Tibial artery (tissue), 4 donors: ENCODE results near the gene IRAK3.

ENCODE experiments used
- DNase-seq, 2 donors: peaks; one replicate each; pipeline ENCODE4 v3.0.0-alpha.2; 2019
- H3K27ac ChIP-seq, 2 donors: fragments of 200-600 bp; sonication (generic) in 1 of 2; 1 replicate in 1 of 2; 2 replicates in 1 of 2; pipeline ENCODE4 v1.5.1; 2018 to 2019; ENCODE audit warnings: mild to moderate bottlenecking in 1 of 2
- H3K27me3 ChIP-seq, 2 donors: fragments of 200-600 bp; sonication (generic) in 1 of 2; one replicate each; pipeline versions ENCODE4 v1.5.1 to v1.6.0; 2016 to 2019
- H3K36me3 ChIP-seq, 3 donors: fragments of 200-600 bp; sonication (generic) in 2 of 3; one replicate each; pipeline ENCODE4 v1.5.1; 2016 to 2019; ENCODE audit warnings: mild to moderate bottlenecking in 2 of 3
- H3K4me1 ChIP-seq, 4 donors: fragments of 200-600 bp; sonication (generic) in 2 of 4; 1 replicate in 3 of 4; 2 replicates in 1 of 4; pipeline ENCODE4 v1.5.1; 2016 to 2019
- H3K4me3 ChIP-seq, 2 donors: fragments of 200-600 bp; sonication (generic) in 1 of 2; 1 replicate in 1 of 2; 2 replicates in 1 of 2; pipeline ENCODE4 v1.5.1; 2018 to 2019; ENCODE audit warnings: mild to moderate bottlenecking in 2 of 2
- H3K9me3 ChIP-seq, 3 donors: fragments of 200-600 bp; sonication (generic) in 1 of 3; one replicate each; pipeline ENCODE4 v1.5.1; 2016 to 2019
- intact Hi-C: fragments of 100-400 bp; cut with DNase I; formaldehyde crosslinking; loops from one replicate; pipeline ENCODE4 v1.15.0; 2023; ENCODE audit warnings: low total_unique reads
- TF ChIP-seq, protein P1 (sequence below), 2 experiments: fragments of 200-600 bp in 1 of 2; fragments of 450-650 bp in 1 of 2; IDR thresholded peaks; one replicate each; pipeline ENCODE4 v1.5.1; 2017 to 2019; ENCODE audit warnings: antibody characterized with exemption in 2 of 2, mild to moderate bottlenecking in 1 of 2, moderate library complexity in 1 of 2

The IRAK3 gene

GRCh38 chr12:66288121-66288520, 99.1 kb downstream of the IRAK3 start:
- no peaks in the 10 kb centered on the region for H3K27me3 ChIP-seq
- no peak overlapping the region for H3K4me3 ChIP-seq
- no peaks in the 10 kb centered on the region for H3K9me3 ChIP-seq
- no peaks in the 10 kb centered on the region for H3K36me3 ChIP-seq
- TF ChIP-seq, protein P1, sequence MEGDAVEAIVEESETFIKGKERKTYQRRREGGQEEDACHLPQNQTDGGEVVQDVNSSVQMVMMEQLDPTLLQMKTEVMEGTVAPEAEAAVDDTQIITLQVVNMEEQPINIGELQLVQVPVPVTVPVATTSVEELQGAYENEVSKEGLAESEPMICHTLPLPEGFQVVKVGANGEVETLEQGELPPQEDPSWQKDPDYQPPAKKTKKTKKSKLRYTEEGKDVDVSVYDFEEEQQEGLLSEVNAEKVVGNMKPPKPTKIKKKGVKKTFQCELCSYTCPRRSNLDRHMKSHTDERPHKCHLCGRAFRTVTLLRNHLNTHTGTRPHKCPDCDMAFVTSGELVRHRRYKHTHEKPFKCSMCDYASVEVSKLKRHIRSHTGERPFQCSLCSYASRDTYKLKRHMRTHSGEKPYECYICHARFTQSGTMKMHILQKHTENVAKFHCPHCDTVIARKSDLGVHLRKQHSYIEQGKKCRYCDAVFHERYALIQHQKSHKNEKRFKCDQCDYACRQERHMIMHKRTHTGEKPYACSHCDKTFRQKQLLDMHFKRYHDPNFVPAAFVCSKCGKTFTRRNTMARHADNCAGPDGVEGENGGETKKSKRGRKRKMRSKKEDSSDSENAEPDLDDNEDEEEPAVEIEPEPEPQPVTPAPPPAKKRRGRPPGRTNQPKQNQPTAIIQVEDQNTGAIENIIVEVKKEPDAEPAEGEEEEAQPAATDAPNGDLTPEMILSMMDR (IDR thresholded peaks at IDR 0.05): no peak
- no peak for DNase-seq
- H3K4me1 ChIP-seq: no peaks in the 10 kb centered on the region
- H3K27ac ChIP-seq: no peak overlapping the region
- intact Hi-C loops: no loop called here

- DNase-seq: no peak
- TF ChIP-seq, protein P1 (IDR thresholded peaks at IDR 0.05): no peak
- intact Hi-C loops: no loop called here
- no peaks in the 10 kb centered on the region for H3K27me3 ChIP-seq
- no peaks in the 10 kb centered on the region for H3K4me1 ChIP-seq
- no peak overlapping the region for H3K4me3 ChIP-seq
- H3K27ac ChIP-seq: no peak overlapping the region
- no peaks in the 10 kb centered on the region for H3K9me3 ChIP-seq
- H3K36me3 ChIP-seq: no peaks in the 10 kb centered on the region
Observed at GRCh38 chr12:66289485-66289884, 100.5 kb downstream of the IRAK3 start.

DNA sequence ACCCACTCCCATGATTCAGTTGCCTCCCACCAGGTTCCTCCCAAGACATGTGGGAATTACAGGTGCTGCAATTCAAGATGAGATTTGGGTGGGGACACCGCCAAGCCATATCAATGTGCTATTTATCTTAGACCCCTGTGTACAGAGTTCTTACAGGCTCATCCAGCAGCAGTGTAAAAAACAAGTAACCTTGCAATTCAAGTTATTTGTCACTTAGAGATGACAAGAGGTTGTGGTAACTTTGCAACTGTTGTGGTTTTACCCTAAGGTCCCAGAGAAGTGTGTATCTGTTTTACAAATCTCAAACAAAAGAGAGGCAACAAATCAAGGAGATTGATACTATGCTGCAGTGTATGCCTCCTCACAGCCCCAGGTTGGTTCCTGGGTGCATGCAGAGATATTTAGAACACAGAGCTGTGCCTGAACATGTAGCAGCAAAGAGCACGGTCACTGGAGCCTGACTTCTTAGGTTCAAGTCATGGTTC, 101.7 kb downstream of the IRAK3 start:
- H3K27ac ChIP-seq: no peak overlapping the region
- intact Hi-C loops: no loop called here
- H3K4me3 ChIP-seq: no peak overlapping the region
- H3K36me3 ChIP-seq: no peaks in the 10 kb centered on the region
- TF ChIP-seq, protein P1 (IDR thresholded peaks at IDR 0.05): no peak
- H3K27me3 ChIP-seq: peaks cover 0 to 3% of the 10 kb centered on the region in 2 donors
- H3K4me1 ChIP-seq: no peaks in the 10 kb centered on the region
- no peak for DNase-seq
- no peaks in the 10 kb centered on the region for H3K9me3 ChIP-seq

- Histone ChIP-seq H3K27me3 (peaks cover 0 to 3% of the 10 kb centered on the region in 2 donors), H3K9me3 (no peaks in the 10 kb centered on the region), H3K4me1 (no peaks in the 10 kb centered on the region), H3K27ac (no peak overlapping the region), H3K4me3 (no peak overlapping the region), H3K36me3 (no peaks in the 10 kb centered on the region)
- intact Hi-C loops: no loop called here
- TF ChIP-seq, protein P1 (IDR thresholded peaks at IDR 0.05): no peak
- no peak for DNase-seq
Observed at GRCh38 chr12:66296176-66296683, 107.2 kb downstream of the IRAK3 start.

GRCh38 chr12:66297080-66297479, 108.1 kb downstream of the IRAK3 start:
- Histone ChIP-seq H3K4me3 (no peak overlapping the region), H3K27ac (no peak overlapping the region), H3K4me1 (peaks cover 0 to 5% (median 2%) of the 10 kb centered on the region in 4 donors), H3K36me3 (no peaks in the 10 kb centered on the region), H3K9me3 (no peaks in the 10 kb centered on the region), H3K27me3 (peaks cover 0 to 3% of the 10 kb centered on the region in 2 donors)
- TF ChIP-seq, protein P1 (IDR thresholded peaks at IDR 0.05): no peak
- DNase-seq: no peak
- intact Hi-C loops: no loop called here

- H3K27ac ChIP-seq: no peak overlapping the region
- peaks cover 0 to 5% (median 2%) of the 10 kb centered on the region in 4 donors for H3K4me1 ChIP-seq
- intact Hi-C loops: no loop called here
- H3K4me3 ChIP-seq: no peak overlapping the region
- TF ChIP-seq, protein P1 (IDR thresholded peaks at IDR 0.05): no peak
- no peaks in the 10 kb centered on the region for H3K9me3 ChIP-seq
- peaks cover 0 to 3% of the 10 kb centered on the region in 2 donors for H3K27me3 ChIP-seq
- no peaks in the 10 kb centered on the region for H3K36me3 ChIP-seq
- DNase-seq: no peak
Observed at GRCh38 chr12:66297923-66298322, 108.9 kb downstream of the IRAK3 start.
